Measurements from ENCODE around the gene FGF8. TPM values are rescaled to one million over a fixed set of nuclear protein-coding genes. Genes with fewer than 3 reads are reported as not detected.

FGF8 gene
- total and polyA plus RNA-seq, 10 of the 15 experiments (the other 5 are each of a cell fraction or from before 2014, with no cell fraction given), result 0.08 to 0.43 (median 0.17) TPM; not detected in 7

- Histone ChIP-seq H2AFZ (ENCODE audit: control insufficient read depth, low read depth, low read length) (no peak overlapping the region), H3K4me2 (ENCODE audit: control insufficient read depth, insufficient read depth) (no peak overlapping the region), H3K9me3 (replicated peaks; ENCODE audit: control insufficient read depth, insufficient read depth, low read length) (no peaks in the 10 kb centered on the region), H3K79me2 (ENCODE audit: control insufficient read depth, insufficient read depth, low read length) (no peaks in the 10 kb centered on the region), H3K4me1 (ENCODE audit: control insufficient read depth, insufficient read depth, low read length) (no peaks in the 10 kb centered on the region), H3K36me3 (ENCODE audit: control insufficient read depth in 2 of 2, insufficient read depth in 2 of 2, low read length in 1 of 2) (no peaks in the 10 kb centered on the region), H4K20me1 (ENCODE audit: control insufficient read depth, insufficient read depth) (no peaks in the 10 kb centered on the region), H3K9ac (ENCODE audit: control insufficient read depth, insufficient read depth, low read length) (no peak overlapping the region), H3K27ac (ENCODE audit: control insufficient read depth, insufficient read depth) (no peak overlapping the region), H3K4me3 (no peak overlapping the region), H3K27me3 (replicated peaks in 1 of 2; ENCODE audit: control insufficient read depth in 2 of 2, insufficient read depth in 2 of 2, low read length in 1 of 2) (peaks cover 0 to 3% of the 10 kb centered on the region in 2 experiments; a peak in 3 of 4 replicates)
- ATAC-seq, result no peak
- in situ Hi-C loops (cut with MboI) (no loop called here), intact Hi-C loops (cut with micrococcal nuclease; ENCODE audit: unreplicated experiment) (no loop called here)
- SMC1A ChIA-PET (ENCODE audit: uncharacterized antibody, unreplicated experiment), result interaction anchor here (0.7 kb wide), 1 partner anchor 312 kb away, joined by 3 read pairs; no protein-coding TSS in a partner anchor
- WGBS (ENCODE audit: insufficient coverage, insufficient replicate concordance, low lambda C conversion rate, missing lambda C conversion rate), result 46% methylated on average over 6 of the region's 6 CpGs
- POLR2A ChIA-PET, result interaction anchor here (0.7 kb wide), 1 partner anchor 330 kb away, joined by 3 read pairs; no protein-coding TSS in a partner anchor
- RAD21 ChIA-PET (ENCODE audit: unreplicated experiment), result interaction anchor here (0.6 kb wide), 1 partner anchor 749 kb away, joined by 4 read pairs; no protein-coding TSS in a partner anchor
- DNase-seq (ENCODE audit: low read depth, low spot score), result no peak
- FAIRE-seq, result no peak
- no TSS peak for BruUV-seq (replicated peaks)
- CTCF ChIA-PET, result no interaction called here
- no peak for TF ChIP-seq RELB (IDR thresholded peaks at IDR 0.05; ENCODE audit: low read depth)
- TF ChIP-seq RAD51 (IDR thresholded peaks at IDR 0.05), result no peak
- no peak for TF ChIP-seq HSF1 (IDR thresholded peaks at IDR 0.05; ENCODE audit: low read depth, low read length)
- no peak for TF ChIP-seq SUPT20H (IDR thresholded peaks at IDR 0.05; ENCODE audit: borderline replicate concordance, control insufficient read depth, low read depth, low read length)
- no peak for TF ChIP-seq EGR1 (IDR thresholded peaks at IDR 0.05; ENCODE audit: borderline replicate concordance in 1 of 2, low read depth in 2 of 2, low read length in 2 of 2)
- TF ChIP-seq BCL11A (IDR thresholded peaks at IDR 0.05; ENCODE audit: low read depth, low read length), result no peak
- no peak for TF ChIP-seq IRF4 (IDR thresholded peaks at IDR 0.05; ENCODE audit: low read depth, low read length)
- no peak for TF ChIP-seq WRNIP1 (IDR thresholded peaks at IDR 0.05; ENCODE audit: borderline replicate concordance, low read depth, low read length)
- no peak for TF ChIP-seq USF1 (IDR thresholded peaks at IDR 0.05; ENCODE audit: borderline replicate concordance, extremely low read length, insufficient read depth, low read depth, low read length)
- no peak for TF ChIP-seq ZNF622 (IDR thresholded peaks at IDR 0.05)
- TF ChIP-seq ASH2L (IDR thresholded peaks at IDR 0.05; ENCODE audit: borderline replicate concordance, low read depth), result no peak
- TF ChIP-seq USF2 (IDR thresholded peaks at IDR 0.05; ENCODE audit: borderline replicate concordance, low read depth, low read length), result no peak
- no peak for TF ChIP-seq PAX5 (IDR thresholded peaks at IDR 0.05; ENCODE audit: borderline replicate concordance, low read depth, low read length)
- no peak for TF ChIP-seq ZNF207 (IDR thresholded peaks at IDR 0.05; ENCODE audit: borderline replicate concordance)
- no peak for TF ChIP-seq NKRF (conservative IDR thresholded peaks at IDR 0.05)
- TF ChIP-seq POU2F2 (IDR thresholded peaks at IDR 0.05; ENCODE audit: borderline replicate concordance, low read depth, low read length), result no peak
Measured at GRCh38 chr10:101766306-101766705, 9.6 kb downstream of the FGF8 start.
